ENCODE data around the gene KPNA1.

- TF ChIP-seq POLR2A (IDR thresholded peaks at IDR 0.05) = no peak
- TF ChIP-seq, protein P1, sequence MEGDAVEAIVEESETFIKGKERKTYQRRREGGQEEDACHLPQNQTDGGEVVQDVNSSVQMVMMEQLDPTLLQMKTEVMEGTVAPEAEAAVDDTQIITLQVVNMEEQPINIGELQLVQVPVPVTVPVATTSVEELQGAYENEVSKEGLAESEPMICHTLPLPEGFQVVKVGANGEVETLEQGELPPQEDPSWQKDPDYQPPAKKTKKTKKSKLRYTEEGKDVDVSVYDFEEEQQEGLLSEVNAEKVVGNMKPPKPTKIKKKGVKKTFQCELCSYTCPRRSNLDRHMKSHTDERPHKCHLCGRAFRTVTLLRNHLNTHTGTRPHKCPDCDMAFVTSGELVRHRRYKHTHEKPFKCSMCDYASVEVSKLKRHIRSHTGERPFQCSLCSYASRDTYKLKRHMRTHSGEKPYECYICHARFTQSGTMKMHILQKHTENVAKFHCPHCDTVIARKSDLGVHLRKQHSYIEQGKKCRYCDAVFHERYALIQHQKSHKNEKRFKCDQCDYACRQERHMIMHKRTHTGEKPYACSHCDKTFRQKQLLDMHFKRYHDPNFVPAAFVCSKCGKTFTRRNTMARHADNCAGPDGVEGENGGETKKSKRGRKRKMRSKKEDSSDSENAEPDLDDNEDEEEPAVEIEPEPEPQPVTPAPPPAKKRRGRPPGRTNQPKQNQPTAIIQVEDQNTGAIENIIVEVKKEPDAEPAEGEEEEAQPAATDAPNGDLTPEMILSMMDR (IDR thresholded peaks at IDR 0.05) = no peak
Observed at GRCh38 chr3:122562923-122563716, 48.4 kb upstream of the KPNA1 start.
